ENCODE results near the gene RAG2. TPM values are rescaled to one million over a fixed set of nuclear protein-coding genes. Genes with fewer than 3 reads are reported as not detected.

RAG2 gene
- total RNA-seq, 1 donor from 2014 or later, result not detected

- H3K27me3 Mint-ChIP-seq (ENCODE audit: unreplicated experiment), result peaks cover 5% of the 10 kb centered on the region
- H3K36me3 Mint-ChIP-seq (ENCODE audit: low read depth, unreplicated experiment), result no peaks in the 10 kb centered on the region
- H3K4me1 Mint-ChIP-seq (ENCODE audit: unreplicated experiment), result peaks cover 4% of the 10 kb centered on the region
- H3K4me3 Mint-ChIP-seq (ENCODE audit: unreplicated experiment), result no peak overlapping the region
- no peak overlapping the region for H3K27ac Mint-ChIP-seq (ENCODE audit: unreplicated experiment)
- H3K9me3 Mint-ChIP-seq (ENCODE audit: unreplicated experiment), result no peaks in the 10 kb centered on the region
- DNase-seq (ENCODE audit: low spot score), result no peak
- TF ChIP-seq CTCF (IDR thresholded peaks at IDR 0.05; ENCODE audit: unreplicated experiment), result no peak
Measured at GRCh38 chr11:36590513-36590912, 7.5 kb downstream of the RAG2 start.

- Mint-ChIP-seq H3K27ac (ENCODE audit: unreplicated experiment) (no peak overlapping the region), H3K4me1 (ENCODE audit: unreplicated experiment) (no peaks in the 10 kb centered on the region), H3K4me3 (ENCODE audit: unreplicated experiment) (no peak overlapping the region), H3K27me3 (ENCODE audit: unreplicated experiment) (peaks cover 5% of the 10 kb centered on the region), H3K9me3 (ENCODE audit: unreplicated experiment) (no peaks in the 10 kb centered on the region), H3K36me3 (ENCODE audit: low read depth, unreplicated experiment) (no peaks in the 10 kb centered on the region)
- DNase-seq (ENCODE audit: low spot score), result no peak
- no peak for TF ChIP-seq CTCF (IDR thresholded peaks at IDR 0.05; ENCODE audit: unreplicated experiment)
Measured at GRCh38 chr11:36588099-36588498, 9.9 kb downstream of the RAG2 start.

GRCh38 chr11:36586543-36586942, 11.5 kb downstream of the RAG2 start:
- DNase-seq (ENCODE audit: low spot score), result no peak
- peaks cover 5% of the 10 kb centered on the region for H3K9me3 Mint-ChIP-seq (ENCODE audit: unreplicated experiment)
- H3K27me3 Mint-ChIP-seq (ENCODE audit: unreplicated experiment), result peaks cover 4% of the 10 kb centered on the region
- no peak overlapping the region for H3K27ac Mint-ChIP-seq (ENCODE audit: unreplicated experiment)
- no peaks in the 10 kb centered on the region for H3K4me1 Mint-ChIP-seq (ENCODE audit: unreplicated experiment)
- TF ChIP-seq CTCF (IDR thresholded peaks at IDR 0.05; ENCODE audit: unreplicated experiment), result no peak
- H3K4me3 Mint-ChIP-seq (ENCODE audit: unreplicated experiment), result no peak overlapping the region
- H3K36me3 Mint-ChIP-seq (ENCODE audit: low read depth, unreplicated experiment), result no peaks in the 10 kb centered on the region

DNA sequence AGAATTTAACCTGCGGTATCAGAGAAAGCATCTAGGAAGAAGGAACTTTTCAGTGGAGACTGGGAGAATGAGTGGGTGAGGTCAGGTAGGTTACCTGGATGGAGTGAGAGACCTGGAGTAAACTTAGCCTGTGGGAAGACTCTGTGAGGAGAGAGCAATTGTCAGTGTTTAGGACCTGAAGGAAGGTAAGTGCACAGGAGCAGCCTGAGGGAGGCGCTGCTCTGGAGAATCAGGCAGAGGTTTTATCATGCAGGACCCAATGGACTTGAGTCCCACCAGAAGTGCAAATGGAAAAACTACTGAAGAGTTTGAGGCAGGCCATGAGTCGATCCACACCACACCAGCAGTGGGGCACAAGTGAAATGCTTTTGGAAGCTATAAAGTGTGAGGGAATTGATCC, 14.4 kb downstream of the RAG2 start:
- Mint-ChIP-seq H3K4me1 (ENCODE audit: unreplicated experiment) (no peaks in the 10 kb centered on the region), H3K36me3 (ENCODE audit: low read depth, unreplicated experiment) (no peaks in the 10 kb centered on the region), H3K9me3 (ENCODE audit: unreplicated experiment) (peaks cover 12% of the 10 kb centered on the region), H3K4me3 (ENCODE audit: unreplicated experiment) (no peak overlapping the region), H3K27ac (ENCODE audit: unreplicated experiment) (no peak overlapping the region), H3K27me3 (ENCODE audit: unreplicated experiment) (no peaks in the 10 kb centered on the region)
- TF ChIP-seq CTCF (IDR thresholded peaks at IDR 0.05; ENCODE audit: unreplicated experiment), result no peak
- no peak for DNase-seq (ENCODE audit: low spot score)

GRCh38 chr11:36581536-36581935, 16.5 kb downstream of the RAG2 start:
- no peaks in the 10 kb centered on the region for H3K27me3 Mint-ChIP-seq (ENCODE audit: unreplicated experiment)
- no peak for DNase-seq (ENCODE audit: low spot score)
- H3K27ac Mint-ChIP-seq (ENCODE audit: unreplicated experiment), result no peak overlapping the region
- peaks cover 12% of the 10 kb centered on the region for H3K9me3 Mint-ChIP-seq (ENCODE audit: unreplicated experiment)
- H3K36me3 Mint-ChIP-seq (ENCODE audit: low read depth, unreplicated experiment), result no peaks in the 10 kb centered on the region
- H3K4me3 Mint-ChIP-seq (ENCODE audit: unreplicated experiment), result no peak overlapping the region
- no peaks in the 10 kb centered on the region for H3K4me1 Mint-ChIP-seq (ENCODE audit: unreplicated experiment)
- TF ChIP-seq CTCF (IDR thresholded peaks at IDR 0.05; ENCODE audit: unreplicated experiment), result no peak
